Mesendoderm (in vitro differentiated cells): ENCODE measurements around the gene EXOG.
A peak's percentile ranks its signal among the peaks of the same experiment; 100 is the strongest.

Source experiments
- DNase-seq: peaks from one replicate; pipeline ENCODE4 v3.0.0; 2013
- H2AK5ac ChIP-seq: 2 replicates; pipeline ENCODE4 v1.6.1; 2013; ENCODE audit warnings: low read length, inconsistent platforms
- H2BK120ac ChIP-seq: 2 replicates; pipeline ENCODE4 v1.6.1; 2013; ENCODE audit warnings: low read depth, mild to moderate bottlenecking, low read length, moderate library complexity, mixed read lengths
- H2BK15ac ChIP-seq: replicated peaks from 2 replicates; pipeline ENCODE4 v1.6.1; 2013; ENCODE audit warnings: low read depth, mild to moderate bottlenecking, moderate library complexity
- H2BK5ac ChIP-seq: 2 replicates; pipeline ENCODE4 v1.6.1; 2013; ENCODE audit warnings: low read length, inconsistent platforms
- H3K18ac ChIP-seq: 2 replicates; pipeline ENCODE4 v1.6.1; 2013; ENCODE audit warnings: mild to moderate bottlenecking, low read length, mixed read lengths
- H3K23ac ChIP-seq: one replicate; pipeline ENCODE4 v1.6.1; 2013; ENCODE audit warnings: low read length
- H3K27ac ChIP-seq: 2 replicates; pipeline ENCODE4 v1.5.1; 2013; ENCODE audit warnings: low read depth, mild to moderate bottlenecking, inconsistent platforms, low read length, moderate library complexity
- H3K27me3 ChIP-seq: 2 replicates; pipeline ENCODE4 v1.6.1; 2013; ENCODE audit warnings: low read length, control low read depth, mild to moderate bottlenecking, inconsistent platforms; ENCODE audit not compliant: insufficient read depth, poor library complexity
- H3K36me3 ChIP-seq: 2 replicates; pipeline ENCODE4 v1.6.1; 2013; ENCODE audit warnings: low read length, inconsistent platforms; ENCODE audit not compliant: control insufficient read depth, insufficient read depth
- H3K4ac ChIP-seq: one replicate; pipeline ENCODE4 v1.6.1; 2013; ENCODE audit warnings: low read depth, mild to moderate bottlenecking, low read length, moderate library complexity
- H3K4me1 ChIP-seq: 2 replicates; pipeline ENCODE4 v1.6.1; 2013; ENCODE audit warnings: low read depth, low read length, inconsistent platforms; ENCODE audit not compliant: control insufficient read depth
- H3K4me2 ChIP-seq: 2 replicates; pipeline ENCODE4 v1.6.1; 2013; ENCODE audit warnings: low read length
- H3K4me3 ChIP-seq: 2 replicates; pipeline ENCODE4 v1.5.1; 2013; ENCODE audit warnings: mild to moderate bottlenecking, low read length
- H3K56ac ChIP-seq: one replicate; pipeline ENCODE4 v1.6.1; 2013; ENCODE audit warnings: low read length
- H3K79me1 ChIP-seq: 2 replicates; pipeline ENCODE4 v1.6.1; 2013; ENCODE audit warnings: low read length, inconsistent platforms
- H3K79me2 ChIP-seq: 2 replicates; pipeline ENCODE4 v1.6.1; 2013; ENCODE audit warnings: mild to moderate bottlenecking, low read length; ENCODE audit not compliant: control insufficient read depth, insufficient read depth
- H3K9ac ChIP-seq: 2 replicates; pipeline ENCODE4 v1.6.1; 2013; ENCODE audit warnings: low read length, inconsistent platforms
- H4K5ac ChIP-seq: one replicate; pipeline ENCODE4 v1.6.1; 2013; ENCODE audit warnings: low read length
- H4K8ac ChIP-seq: one replicate; pipeline ENCODE4 v1.6.1; 2013; ENCODE audit warnings: low read depth, mild to moderate bottlenecking, control low read depth, low read length, moderate library complexity
- WGBS: extraction: QIAGEN DNeasy Blood & Tissue Kit; methylation state at CpG from one replicate; pipeline ENCODE4 v1.1.7; 2013; ENCODE audit warnings: low lambda C conversion rate, missing lambda C conversion rate; ENCODE audit not compliant: insufficient coverage; ENCODE audit errors: extremely low coverage; 5-methylcytosine and 5-hydroxymethylcytosine counted together

EXOG gene

GRCh38 chr3:38469852-38470251, 26.3 kb upstream of the EXOG start:
- H2AK5ac ChIP-seq: no peak overlapping the region
- peaks cover 53% of the 10 kb centered on the region for H3K79me2 ChIP-seq
- no peak overlapping the region for H2BK120ac ChIP-seq
- no peaks in the 10 kb centered on the region for H3K36me3 ChIP-seq
- H3K9ac ChIP-seq: no peak overlapping the region
- no peak overlapping the region for H3K4me3 ChIP-seq
- no peaks in the 10 kb centered on the region for H3K27me3 ChIP-seq
- H3K18ac ChIP-seq: no peak overlapping the region
- no peak overlapping the region for H2BK5ac ChIP-seq
- H3K79me1 ChIP-seq: peaks cover 25% of the 10 kb centered on the region
- H4K8ac ChIP-seq: no peak overlapping the region
- no peak overlapping the region for H3K56ac ChIP-seq
- no peak overlapping the region for H2BK15ac ChIP-seq
- WGBS: 100% methylated on average over 1 of the region's 1 CpG
- H3K4ac ChIP-seq: no peak overlapping the region
- DNase-seq: no peak
- no peak overlapping the region for H3K4me2 ChIP-seq
- no peak overlapping the region for H3K27ac ChIP-seq
- no peak overlapping the region for H3K23ac ChIP-seq
- H3K4me1 ChIP-seq: no peaks in the 10 kb centered on the region
- no peak overlapping the region for H4K5ac ChIP-seq

DNA sequence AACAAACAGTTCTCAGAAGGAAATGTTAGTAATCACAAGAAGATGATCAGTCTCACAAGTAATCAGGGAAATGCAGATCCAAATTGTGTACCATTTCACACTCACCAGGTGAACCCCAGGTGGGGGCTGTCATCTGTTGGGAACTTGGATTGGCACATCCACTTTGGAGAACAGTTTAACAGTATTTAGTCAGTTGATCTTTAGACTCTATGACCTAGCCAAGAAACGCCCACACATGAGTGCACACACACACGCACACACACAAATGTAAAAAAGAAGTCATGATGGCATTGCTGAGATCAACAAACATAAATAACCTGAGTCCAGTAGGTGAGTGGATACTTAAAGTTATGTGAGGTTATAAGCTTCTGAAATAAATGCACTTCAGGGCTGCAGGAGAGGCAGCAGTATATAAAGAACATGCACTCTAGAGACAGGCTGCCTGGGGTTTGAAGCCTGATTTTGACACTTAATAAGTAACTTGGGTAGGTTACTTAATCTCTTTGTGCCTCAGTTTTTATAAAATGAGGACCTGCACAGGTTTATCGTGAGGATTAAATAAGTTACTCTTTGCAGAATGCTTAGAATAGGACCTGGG, 24.8 kb upstream of the EXOG start:
- no peak overlapping the region for H2BK5ac ChIP-seq
- H2AK5ac ChIP-seq: no peak overlapping the region
- H3K79me2 ChIP-seq: peaks cover 62% of the 10 kb centered on the region
- no peak overlapping the region for H4K8ac ChIP-seq
- H3K27me3 ChIP-seq: no peaks in the 10 kb centered on the region
- DNase-seq: no peak
- H2BK15ac ChIP-seq: no peak overlapping the region
- no peak overlapping the region for H3K4me3 ChIP-seq
- H3K4ac ChIP-seq: no peak overlapping the region
- H3K27ac ChIP-seq: no peak overlapping the region
- WGBS: no CpG with 5 or more reads among the region's 3 CpGs
- peaks cover 32% of the 10 kb centered on the region for H3K79me1 ChIP-seq
- no peaks in the 10 kb centered on the region for H3K36me3 ChIP-seq
- no peak overlapping the region for H4K5ac ChIP-seq
- H3K18ac ChIP-seq: no peak overlapping the region
- H3K4me2 ChIP-seq: no peak overlapping the region
- H2BK120ac ChIP-seq: no peak overlapping the region
- no peak overlapping the region for H3K9ac ChIP-seq
- no peak overlapping the region for H3K23ac ChIP-seq
- no peaks in the 10 kb centered on the region for H3K4me1 ChIP-seq
- no peak overlapping the region for H3K56ac ChIP-seq

DNA sequence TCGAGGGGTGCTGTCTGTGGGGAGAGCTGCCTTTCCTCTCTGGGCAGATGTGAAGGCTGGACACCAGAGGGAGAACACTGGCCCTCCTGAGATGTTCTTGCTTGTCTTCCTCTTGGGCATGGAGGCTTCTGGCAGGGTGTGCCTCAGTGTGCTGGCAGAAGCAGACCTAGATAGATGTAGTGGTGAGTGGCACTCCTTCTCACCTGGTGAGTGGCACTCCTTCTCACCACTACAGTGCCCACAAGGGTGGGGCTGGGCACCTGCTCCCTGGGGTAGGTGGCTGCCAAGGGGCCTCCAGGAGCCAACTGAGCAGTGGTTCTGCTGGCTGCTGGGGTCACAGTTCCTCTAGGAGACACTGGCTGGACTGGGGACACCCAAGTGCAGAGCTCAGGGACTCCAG, 23.8 kb upstream of the EXOG start:
- H2BK5ac ChIP-seq: no peak overlapping the region
- H2AK5ac ChIP-seq: no peak overlapping the region
- no peaks in the 10 kb centered on the region for H3K36me3 ChIP-seq
- H3K23ac ChIP-seq: no peak overlapping the region
- DNase-seq: no peak
- no peak overlapping the region for H3K9ac ChIP-seq
- no peak overlapping the region for H2BK120ac ChIP-seq
- H2BK15ac ChIP-seq: no peak overlapping the region
- H3K4ac ChIP-seq: no peak overlapping the region
- H3K56ac ChIP-seq: no peak overlapping the region
- no peak overlapping the region for H3K27ac ChIP-seq
- H4K8ac ChIP-seq: no peak overlapping the region
- no CpG with 5 or more reads among the region's 1 CpG for WGBS
- H3K79me2 ChIP-seq: peaks cover 66% of the 10 kb centered on the region
- H4K5ac ChIP-seq: no peak overlapping the region
- peaks cover 39% of the 10 kb centered on the region for H3K79me1 ChIP-seq
- no peak overlapping the region for H3K4me2 ChIP-seq
- no peak overlapping the region for H3K4me3 ChIP-seq
- H3K4me1 ChIP-seq: no peaks in the 10 kb centered on the region
- no peaks in the 10 kb centered on the region for H3K27me3 ChIP-seq
- H3K18ac ChIP-seq: no peak overlapping the region

DNA sequence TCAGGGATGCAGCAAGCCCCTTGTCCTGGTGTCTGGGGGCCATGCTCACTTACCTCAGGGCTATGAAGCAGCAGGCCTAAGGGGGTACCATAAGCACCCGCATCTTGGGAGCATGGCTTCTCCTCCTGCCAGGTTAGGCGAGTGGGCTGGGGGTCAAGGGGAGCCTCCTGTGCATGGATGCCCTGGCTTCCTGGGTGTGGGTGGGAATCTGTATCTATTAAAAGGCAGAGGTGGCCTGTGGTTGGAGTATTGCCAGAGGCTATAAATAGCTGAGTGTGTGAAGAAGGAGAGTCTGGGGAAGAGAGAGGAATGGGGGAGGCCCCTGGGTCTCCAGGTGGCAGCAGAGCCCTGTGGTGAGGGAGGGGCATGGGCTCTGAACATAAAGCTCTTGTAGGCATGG, 22.9 kb upstream of the EXOG start:
- Histone ChIP-seq H3K9ac (no peak overlapping the region), H2BK5ac (no peak overlapping the region), H3K27ac (no peak overlapping the region), H3K36me3 (no peaks in the 10 kb centered on the region), H3K4me1 (no peaks in the 10 kb centered on the region), H4K5ac (no peak overlapping the region), H3K56ac (no peak overlapping the region), H2AK5ac (no peak overlapping the region), H3K4ac (no peak overlapping the region), H3K18ac (no peak overlapping the region), H3K4me3 (no peak overlapping the region), H3K23ac (no peak overlapping the region), H2BK15ac (no peak overlapping the region), H3K79me2 (peaks cover 60% of the 10 kb centered on the region), H2BK120ac (no peak overlapping the region), H4K8ac (no peak overlapping the region), H3K79me1 (peaks cover 38% of the 10 kb centered on the region), H3K27me3 (no peaks in the 10 kb centered on the region), H3K4me2 (no peak overlapping the region)
- no CpG with 5 or more reads among the region's 2 CpGs for WGBS
- peak; percentile 24 for DNase-seq

DNA sequence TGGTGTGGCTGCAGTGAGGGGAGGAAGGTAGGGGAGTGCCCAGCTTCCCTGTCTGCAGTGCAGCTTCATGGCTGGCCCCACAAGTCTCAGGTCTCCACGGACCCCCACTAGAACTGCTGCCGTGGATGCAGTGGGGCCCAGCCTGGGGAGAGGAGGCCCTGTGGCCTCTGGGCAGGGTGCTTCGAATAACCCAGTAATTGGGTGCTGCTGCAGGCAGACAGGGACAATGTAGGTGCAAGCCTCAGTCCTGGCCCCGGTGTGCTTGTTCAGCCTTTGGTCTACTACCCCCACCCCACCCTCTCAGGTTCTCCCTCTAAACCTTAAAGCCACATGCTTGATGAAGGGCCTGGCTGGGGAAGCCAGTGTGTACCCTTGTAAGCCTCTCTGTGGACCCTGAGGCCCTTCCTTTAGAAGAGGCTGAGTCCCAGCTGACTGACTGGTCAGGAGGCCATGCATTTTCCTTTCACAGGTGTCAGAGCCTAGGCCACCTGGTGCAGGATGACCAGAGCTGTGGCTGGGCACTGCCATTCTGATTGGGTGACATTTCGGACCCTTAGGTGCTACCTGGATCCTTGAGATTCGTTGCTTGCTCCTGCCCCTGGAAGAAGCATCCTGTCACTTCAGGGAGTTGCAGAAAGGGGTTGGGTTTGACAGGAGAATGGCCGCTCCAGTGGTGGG, 21.1 kb upstream of the EXOG start:
- H2AK5ac ChIP-seq: no peak overlapping the region
- no peak overlapping the region for H3K4me2 ChIP-seq
- no peak overlapping the region for H3K4ac ChIP-seq
- no CpG with 5 or more reads among the region's 7 CpGs for WGBS
- no peak overlapping the region for H3K23ac ChIP-seq
- H2BK15ac ChIP-seq: no peak overlapping the region
- H2BK120ac ChIP-seq: no peak overlapping the region
- no peaks in the 10 kb centered on the region for H3K27me3 ChIP-seq
- H4K8ac ChIP-seq: no peak overlapping the region
- H4K5ac ChIP-seq: no peak overlapping the region
- peaks cover 30% of the 10 kb centered on the region for H3K79me1 ChIP-seq
- H3K4me3 ChIP-seq: no peak overlapping the region
- DNase-seq: no peak
- H2BK5ac ChIP-seq: no peak overlapping the region
- H3K18ac ChIP-seq: no peak overlapping the region
- no peak overlapping the region for H3K9ac ChIP-seq
- no peaks in the 10 kb centered on the region for H3K4me1 ChIP-seq
- no peak overlapping the region for H3K56ac ChIP-seq
- peaks cover 48% of the 10 kb centered on the region for H3K79me2 ChIP-seq
- peaks cover 2% of the 10 kb centered on the region for H3K36me3 ChIP-seq
- no peak overlapping the region for H3K27ac ChIP-seq

DNA sequence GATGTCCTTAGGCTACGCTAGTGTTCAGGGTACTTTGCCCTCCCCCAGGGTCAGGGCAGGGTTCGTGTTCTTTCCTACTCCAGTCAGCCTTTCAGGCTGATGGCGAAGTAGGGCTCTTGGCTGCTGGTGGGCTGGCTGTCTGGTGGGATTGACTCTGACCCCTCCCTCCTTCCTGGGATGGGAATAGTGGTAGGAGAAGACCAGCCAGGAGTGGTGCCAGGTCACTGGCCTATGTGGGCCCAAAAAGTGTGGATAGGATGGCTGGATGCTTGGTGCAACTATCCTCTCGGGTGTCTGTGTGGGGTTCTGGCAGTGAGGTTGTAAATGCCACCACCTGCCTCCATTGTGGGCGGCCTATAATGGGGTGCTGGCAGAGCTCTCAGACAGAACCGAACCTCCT, 20.4 kb upstream of the EXOG start:
- no peak overlapping the region for H3K23ac ChIP-seq
- WGBS: no CpG with 5 or more reads among the region's 6 CpGs
- no peak overlapping the region for H3K4me2 ChIP-seq
- H3K4me1 ChIP-seq: no peaks in the 10 kb centered on the region
- no peak overlapping the region for H4K8ac ChIP-seq
- no peak overlapping the region for H2BK120ac ChIP-seq
- H2AK5ac ChIP-seq: no peak overlapping the region
- no peak overlapping the region for H3K4me3 ChIP-seq
- H3K56ac ChIP-seq: no peak overlapping the region
- no peak overlapping the region for H3K4ac ChIP-seq
- peaks cover 48% of the 10 kb centered on the region for H3K79me2 ChIP-seq
- H4K5ac ChIP-seq: no peak overlapping the region
- H3K27me3 ChIP-seq: no peaks in the 10 kb centered on the region
- no peak overlapping the region for H2BK5ac ChIP-seq
- no peak overlapping the region for H3K9ac ChIP-seq
- peaks cover 6% of the 10 kb centered on the region for H3K36me3 ChIP-seq
- no peak overlapping the region for H3K27ac ChIP-seq
- H3K18ac ChIP-seq: no peak overlapping the region
- no peak overlapping the region for H2BK15ac ChIP-seq
- no peak for DNase-seq
- peaks cover 30% of the 10 kb centered on the region for H3K79me1 ChIP-seq
